Ascending aorta (tissue), 2 donors: ENCODE results near the gene LASP1NB.
A peak's percentile ranks its signal among the peaks of the same experiment; 100 is the strongest.
"Not testable (repeated sequence)": the region's sequence is repeated elsewhere in the genome, so short reads cannot be mapped to it uniquely, and the experiment has no call there.

Experiments
- DNase-seq, 2 donors: peaks; one replicate each; pipeline ENCODE4 v3.0.0-alpha.2; 2019; ENCODE audit warnings: low spot score in 2 of 2
- H3K27ac ChIP-seq, 2 donors: fragments of 200-600 bp; sonication (generic); one replicate each; pipeline ENCODE4 v1.5.1; 2016 to 2017; ENCODE audit warnings: mild to moderate bottlenecking in 1 of 2
- H3K27me3 ChIP-seq: fragments of 200-600 bp; sonication (generic); one replicate; pipeline ENCODE4 v1.5.1; 2017
- H3K36me3 ChIP-seq, 2 donors: fragments of 200-600 bp; sonication (generic); one replicate each; pipeline ENCODE4 v1.5.1; 2016
- H3K4me1 ChIP-seq, 2 donors: fragments of 200-600 bp; sonication (generic); one replicate each; pipeline ENCODE4 v1.5.1; 2016 to 2017; ENCODE audit warnings: mild to moderate bottlenecking in 1 of 2
- H3K4me3 ChIP-seq, 2 donors: fragments of 200-600 bp; sonication (generic); one replicate each; pipeline ENCODE4 v1.5.1; 2016 to 2017; ENCODE audit warnings: mild to moderate bottlenecking in 1 of 2
- H3K9me3 ChIP-seq, 2 donors: fragments of 200-600 bp; sonication (generic); one replicate each; pipeline ENCODE4 v1.5.1; 2016
- CTCF ChIP-seq, 3 experiments: fragments of 200-600 bp in 2 of 3; fragments of 450-650 bp in 1 of 3; sonication (generic) in 2 of 3; IDR thresholded peaks; one replicate each; pipeline ENCODE4 v1.5.1; 2016 to 2019; ENCODE audit warnings: antibody characterized with exemption in 3 of 3, mild to moderate bottlenecking in 1 of 3, moderate library complexity in 1 of 3
- intact Hi-C: fragments of 100-400 bp; cut with DNase I; formaldehyde crosslinking; loops from one replicate; pipeline ENCODE4 v1.15.1; 2023

Gene LASP1NB

GRCh38 chr17:38922538-38923297, 2.7 kb upstream of the LASP1NB start:
- Histone ChIP-seq H3K36me3 (peaks cover 18 to 29% of the 10 kb centered on the region in 2 donors), H3K27me3 (no peaks in the 10 kb centered on the region), H3K4me3 (no peak overlapping the region), H3K9me3 (no peaks in the 10 kb centered on the region), H3K4me1 (peaks cover 4 to 43% of the 10 kb centered on the region in 2 donors), H3K27ac (peak overlapping the region; percentile 78 to 79)
- DNase-seq: peak in 1 of 2 donors; percentile 89
- no peak for TF ChIP-seq CTCF (IDR thresholded peaks at IDR 0.05)
- intact Hi-C loops: no loop called here

GRCh38 chr17:38926293-38927070, 1.1 kb downstream of the LASP1NB start:
- Histone ChIP-seq H3K4me3 (no peak overlapping the region), H3K4me1 (peaks cover 4 to 25% of the 10 kb centered on the region in 2 donors), H3K27me3 (no peaks in the 10 kb centered on the region), H3K27ac (peak overlapping the region; percentile 50 to 71), H3K9me3 (no peaks in the 10 kb centered on the region), H3K36me3 (no peaks in the 10 kb centered on the region)
- intact Hi-C loops: no loop called here
- DNase-seq: no peak
- TF ChIP-seq CTCF (IDR thresholded peaks at IDR 0.05): no peak

- H3K36me3 ChIP-seq, H3K4me3 ChIP-seq, intact Hi-C loops, DNase-seq, H3K27ac ChIP-seq, H3K9me3 ChIP-seq, H3K27me3 ChIP-seq: not testable (repeated sequence)
- peaks cover 0 to 10% of the 10 kb centered on the region in 2 donors for H3K4me1 ChIP-seq
Observed at GRCh38 chr17:38930782-38931181, 5.4 kb downstream of the LASP1NB start.

GRCh38 chr17:38933962-38934361, 8.5 kb downstream of the LASP1NB start:
- H3K36me3 ChIP-seq, H3K9me3 ChIP-seq, H3K27me3 ChIP-seq, DNase-seq, H3K4me1 ChIP-seq, intact Hi-C loops, H3K4me3 ChIP-seq: not testable (repeated sequence)
- peak overlapping the region; percentile 51 to 78 for H3K27ac ChIP-seq

GRCh38 chr17:38939987-38940386, 14.6 kb downstream of the LASP1NB start:
- H3K4me1 ChIP-seq: peaks cover 0 to 5% of the 10 kb centered on the region in 2 donors
- no peaks in the 10 kb centered on the region for H3K9me3 ChIP-seq
- no peaks in the 10 kb centered on the region for H3K27me3 ChIP-seq
- no peak for DNase-seq
- no peak overlapping the region for H3K4me3 ChIP-seq
- no peaks in the 10 kb centered on the region for H3K36me3 ChIP-seq
- intact Hi-C loops: no loop called here
- TF ChIP-seq CTCF (IDR thresholded peaks at IDR 0.05): no peak
- no peak overlapping the region for H3K27ac ChIP-seq

GRCh38 chr17:38940404-38940803, 15.0 kb downstream of the LASP1NB start:
- Histone ChIP-seq H3K27ac (no peak overlapping the region), H3K9me3 (no peaks in the 10 kb centered on the region), H3K4me3 (no peak overlapping the region), H3K4me1 (peaks cover 0 to 4% of the 10 kb centered on the region in 2 donors), H3K36me3 (no peaks in the 10 kb centered on the region), H3K27me3 (no peaks in the 10 kb centered on the region)
- no peak for DNase-seq
- intact Hi-C loops: no loop called here
- TF ChIP-seq CTCF (IDR thresholded peaks at IDR 0.05): no peak
